Neuron (in vitro differentiated cells): ENCODE data around the gene VPS35L.
A peak's percentile ranks its signal among the peaks of the same experiment; 100 is the strongest.
"Not testable (repeated sequence)": the region's sequence is repeated elsewhere in the genome, so short reads cannot be mapped to it uniquely, and the experiment has no call there.

ENCODE experiments used
- H2AFZ ChIP-seq: one replicate; pipeline ENCODE4 v1.6.1; 2013; ENCODE audit warnings: low read depth, mild to moderate bottlenecking, inconsistent platforms, low read length, moderate library complexity
- H3K27me3 ChIP-seq: one replicate; pipeline ENCODE4 v1.6.1; 2013; ENCODE audit warnings: low read length; ENCODE audit not compliant: insufficient read depth
- H3K36me3 ChIP-seq: one replicate; pipeline ENCODE4 v1.6.1; 2013; ENCODE audit warnings: low read length; ENCODE audit not compliant: insufficient read depth
- H3K4me1 ChIP-seq: one replicate; pipeline ENCODE4 v1.6.1; 2013; ENCODE audit warnings: low read length; ENCODE audit not compliant: insufficient read depth
- H3K4me3 ChIP-seq: 2 replicates; pipeline ENCODE4 v1.5.1; 2013; ENCODE audit warnings: mild to moderate bottlenecking, low read length, moderate library complexity
- H3K9me3 ChIP-seq: one replicate; pipeline ENCODE4 v1.6.1; 2013; ENCODE audit warnings: low read length

The VPS35L gene

GRCh38 chr16:19710191-19710908 lies 154.8 kb downstream of the VPS35L start:
- Histone ChIP-seq H3K27me3 (no peaks in the 10 kb centered on the region), H2AFZ (no peak overlapping the region), H3K36me3 (peaks cover 88% of the 10 kb centered on the region), H3K4me1 (no peaks in the 10 kb centered on the region), H3K4me3 (no peak overlapping the region), H3K9me3 (no peaks in the 10 kb centered on the region)

- Histone ChIP-seq H3K4me3 (no peak overlapping the region), H2AFZ (no peak overlapping the region), H3K27me3 (no peaks in the 10 kb centered on the region), H3K4me1 (no peaks in the 10 kb centered on the region), H3K9me3 (no peaks in the 10 kb centered on the region), H3K36me3 (peaks cover 81% of the 10 kb centered on the region)
Measured at GRCh38 chr16:19710991-19711545, 155.6 kb downstream of the VPS35L start.

- H3K27me3 ChIP-seq: no peaks in the 10 kb centered on the region
- H3K9me3 ChIP-seq: no peaks in the 10 kb centered on the region
- no peak overlapping the region for H3K4me3 ChIP-seq
- H3K36me3 ChIP-seq: peaks cover 76% of the 10 kb centered on the region
- H2AFZ ChIP-seq: no peak overlapping the region
- H3K4me1 ChIP-seq: peaks cover 5% of the 10 kb centered on the region
Measured at GRCh38 chr16:19711643-19712042, 156.1 kb downstream of the VPS35L start.

- peaks cover 68% of the 10 kb centered on the region for H3K36me3 ChIP-seq
Measured at GRCh38 chr16:19712418-19713058, 157.0 kb downstream of the VPS35L start.

GRCh38 chr16:19713697-19714096 lies 158.2 kb downstream of the VPS35L start:
- H2AFZ ChIP-seq: no peak overlapping the region
- no peak overlapping the region for H3K4me3 ChIP-seq
- no peaks in the 10 kb centered on the region for H3K27me3 ChIP-seq
- peaks cover 6% of the 10 kb centered on the region for H3K4me1 ChIP-seq
- no peaks in the 10 kb centered on the region for H3K9me3 ChIP-seq
- peaks cover 60% of the 10 kb centered on the region for H3K36me3 ChIP-seq

More at GRCh38 chr16:19712418-19713058, 157.0 kb downstream of the VPS35L start:
- Histone ChIP-seq H3K4me3 (no peak overlapping the region), H3K27me3 (no peaks in the 10 kb centered on the region), H3K9me3 (no peaks in the 10 kb centered on the region), H3K4me1 (peaks cover 6% of the 10 kb centered on the region), H2AFZ (no peak overlapping the region)

- H3K36me3 ChIP-seq: peaks cover 42% of the 10 kb centered on the region
- H3K4me3 ChIP-seq: no peak overlapping the region
- H2AFZ ChIP-seq: no peak overlapping the region
- no peaks in the 10 kb centered on the region for H3K9me3 ChIP-seq
- peaks cover 8% of the 10 kb centered on the region for H3K4me1 ChIP-seq
- H3K27me3 ChIP-seq: no peaks in the 10 kb centered on the region
Measured at GRCh38 chr16:19715566-19715965, 160.1 kb downstream of the VPS35L start.

- Histone ChIP-seq H3K4me1 (peaks cover 8% of the 10 kb centered on the region), H3K27me3 (no peaks in the 10 kb centered on the region), H2AFZ (no peak overlapping the region), H3K9me3 (no peaks in the 10 kb centered on the region), H3K4me3 (peak overlapping the region; percentile 67), H3K36me3 (peaks cover 38% of the 10 kb centered on the region)
Measured at GRCh38 chr16:19716183-19716582, 160.7 kb downstream of the VPS35L start.

GRCh38 chr16:19716728-19717127 lies 161.2 kb downstream of the VPS35L start:
- Histone ChIP-seq H3K36me3 (peaks cover 32% of the 10 kb centered on the region), H3K4me3 (peak overlapping the region; percentile 67)
- H3K9me3 ChIP-seq, H2AFZ ChIP-seq, H3K27me3 ChIP-seq, H3K4me1 ChIP-seq: not testable (repeated sequence)

- Histone ChIP-seq H3K27me3 (no peaks in the 10 kb centered on the region), H2AFZ (peak overlapping the region; percentile 86), H3K9me3 (no peaks in the 10 kb centered on the region), H3K4me3 (peak overlapping the region; percentile 67), H3K36me3 (peaks cover 26% of the 10 kb centered on the region), H3K4me1 (peaks cover 8% of the 10 kb centered on the region)
Measured at GRCh38 chr16:19717314-19717713, 161.8 kb downstream of the VPS35L start.

GRCh38 chr16:19717741-19718623 lies 162.5 kb downstream of the VPS35L start, which contains the start of the genes IQCK and KNOP1:
Gene IQCK (plus strand): TSS chr16:19718271. CDS start chr16:19718307, 36 bp downstream.
Gene KNOP1 (minus strand): TSS chr16:19718227. CDS start chr16:19715035, 3,192 bp downstream.
- Histone ChIP-seq H3K4me3 (peak within 1 kb of the TSS; percentile 67), H3K4me1 (peaks cover 8% of the 10 kb centered on the region), H3K36me3 (peaks cover 20% of the 10 kb centered on the region), H3K9me3 (no peaks in the 10 kb centered on the region), H3K27me3 (no peaks in the 10 kb centered on the region), H2AFZ (peak within 1 kb of the TSS; percentile 86)

- Histone ChIP-seq H2AFZ (peak overlapping the region; percentile 86), H3K27me3 (no peaks in the 10 kb centered on the region), H3K4me1 (peaks cover 8% of the 10 kb centered on the region), H3K4me3 (peak overlapping the region; percentile 67), H3K9me3 (no peaks in the 10 kb centered on the region), H3K36me3 (peaks cover 14% of the 10 kb centered on the region)
Measured at GRCh38 chr16:19718624-19718965, 163.1 kb downstream of the VPS35L start.

- Histone ChIP-seq H3K27me3 (no peaks in the 10 kb centered on the region), H3K36me3 (no peaks in the 10 kb centered on the region), H3K4me1 (peaks cover 3% of the 10 kb centered on the region), H3K9me3 (no peaks in the 10 kb centered on the region), H3K4me3 (no peak overlapping the region), H2AFZ (no peak overlapping the region)
Measured at GRCh38 chr16:19722269-19722952, 166.9 kb downstream of the VPS35L start.
